Measurements from ENCODE around the gene CERS6. TPM values are rescaled to one million over a fixed set of nuclear protein-coding genes. Genes with fewer than 3 reads are reported as not detected.

Gene CERS6
- total RNA-seq, 4 donors from 2014 or later: 17.6 to 31.1 (median 24.1) TPM

DNA sequence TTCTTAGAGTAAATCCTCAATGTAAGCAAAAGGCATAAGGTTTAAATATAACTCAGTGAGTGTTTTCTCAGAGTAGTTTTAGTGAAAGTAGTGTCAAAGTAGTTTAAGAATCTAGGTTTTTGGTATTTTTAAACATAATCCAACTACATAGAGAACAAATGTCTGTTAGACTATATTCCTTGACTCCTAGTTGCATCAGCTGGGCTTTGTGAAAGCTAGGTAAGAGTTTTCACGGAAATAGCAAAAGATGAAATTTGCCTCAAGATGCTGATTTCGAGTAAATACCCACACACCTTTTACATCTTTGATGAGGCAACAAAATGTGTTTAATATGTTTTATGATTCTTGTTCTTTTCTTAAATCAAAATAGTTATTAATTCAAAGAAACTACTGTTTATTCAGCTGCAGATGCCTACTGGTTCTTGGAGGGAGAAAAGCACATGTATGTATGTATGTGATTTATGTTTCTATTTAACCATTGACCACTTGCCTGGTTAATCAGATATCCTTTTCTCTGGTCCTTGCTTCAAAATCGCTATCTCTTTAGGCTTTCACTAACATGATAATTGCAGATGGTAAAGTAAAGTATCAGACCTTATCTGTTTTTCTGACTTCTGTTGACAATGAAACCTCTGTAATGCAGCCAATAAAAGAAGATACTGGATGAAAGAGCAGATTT, 229.0 kb downstream of the CERS6 start:
- WGBS, 2 donors: 81 to 91% methylated on average over 3 of the region's 3 CpGs
- DNase-seq: no peak
- intact Hi-C loops (cut with DNase I): loop anchor here (10.0 kb wide), 1 partner anchor 340 kb away; no protein-coding TSS in a partner anchor
- Histone ChIP-seq H3K27me3 (no peaks in the 10 kb centered on the region), H3K4me1 (no peaks in the 10 kb centered on the region), H3K27ac (no peak overlapping the region), H3K4me3 (no peak overlapping the region), H3K9me3 (no peaks in the 10 kb centered on the region), H3K36me3 (no peaks in the 10 kb centered on the region)
- TF ChIP-seq, protein P1, sequence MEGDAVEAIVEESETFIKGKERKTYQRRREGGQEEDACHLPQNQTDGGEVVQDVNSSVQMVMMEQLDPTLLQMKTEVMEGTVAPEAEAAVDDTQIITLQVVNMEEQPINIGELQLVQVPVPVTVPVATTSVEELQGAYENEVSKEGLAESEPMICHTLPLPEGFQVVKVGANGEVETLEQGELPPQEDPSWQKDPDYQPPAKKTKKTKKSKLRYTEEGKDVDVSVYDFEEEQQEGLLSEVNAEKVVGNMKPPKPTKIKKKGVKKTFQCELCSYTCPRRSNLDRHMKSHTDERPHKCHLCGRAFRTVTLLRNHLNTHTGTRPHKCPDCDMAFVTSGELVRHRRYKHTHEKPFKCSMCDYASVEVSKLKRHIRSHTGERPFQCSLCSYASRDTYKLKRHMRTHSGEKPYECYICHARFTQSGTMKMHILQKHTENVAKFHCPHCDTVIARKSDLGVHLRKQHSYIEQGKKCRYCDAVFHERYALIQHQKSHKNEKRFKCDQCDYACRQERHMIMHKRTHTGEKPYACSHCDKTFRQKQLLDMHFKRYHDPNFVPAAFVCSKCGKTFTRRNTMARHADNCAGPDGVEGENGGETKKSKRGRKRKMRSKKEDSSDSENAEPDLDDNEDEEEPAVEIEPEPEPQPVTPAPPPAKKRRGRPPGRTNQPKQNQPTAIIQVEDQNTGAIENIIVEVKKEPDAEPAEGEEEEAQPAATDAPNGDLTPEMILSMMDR (IDR thresholded peaks at IDR 0.05): no peak
- no peak for TF ChIP-seq POLR2A (IDR thresholded peaks at IDR 0.05)

DNA sequence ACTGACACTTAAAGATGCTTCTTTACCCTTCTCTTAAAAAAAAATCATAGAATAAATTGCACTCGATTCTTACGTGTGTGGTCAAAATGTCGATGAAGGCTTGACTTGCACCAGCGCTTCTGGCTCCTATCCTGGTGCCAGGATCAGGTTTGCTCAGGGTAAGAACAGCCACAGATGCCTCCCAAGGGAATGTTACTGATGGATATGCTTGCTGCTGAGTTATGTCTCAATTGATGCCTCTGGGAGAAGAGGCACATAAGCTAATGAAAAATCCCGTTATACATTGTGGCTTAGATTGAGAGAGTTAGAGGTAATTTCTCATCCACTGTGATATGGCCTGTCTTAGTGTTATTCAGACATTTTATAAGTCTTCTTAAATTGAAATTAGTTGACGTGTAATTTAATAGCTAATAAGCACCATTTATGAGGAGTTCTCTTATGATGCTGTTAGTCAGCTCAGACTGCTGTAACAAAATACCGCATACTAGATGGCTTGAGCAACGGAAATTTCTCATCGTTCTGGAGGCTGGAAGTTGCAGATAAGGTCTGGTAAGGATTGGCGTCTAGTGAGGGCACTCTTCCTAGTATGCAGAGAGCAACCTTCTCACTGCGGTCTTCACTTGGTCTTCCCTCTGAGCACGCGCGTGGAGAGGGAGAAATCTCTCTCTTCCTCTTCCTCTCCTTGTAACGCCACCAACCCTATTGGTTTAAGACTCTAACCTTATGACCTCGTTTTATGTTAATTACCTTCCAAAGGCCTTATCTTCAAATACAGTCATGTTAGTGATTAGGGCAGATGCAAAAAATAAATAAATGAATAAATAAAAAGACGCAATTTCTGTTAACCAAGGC, 229.8 kb downstream of the CERS6 start:
- intact Hi-C loops (cut with DNase I): loop anchor here (10.0 kb wide), 1 partner anchor 341 kb away; no protein-coding TSS in a partner anchor
- no peak overlapping the region for H3K4me3 ChIP-seq
- no peak for DNase-seq
- TF ChIP-seq, protein P1 (IDR thresholded peaks at IDR 0.05): no peak
- TF ChIP-seq POLR2A (IDR thresholded peaks at IDR 0.05): no peak
- 88% methylated on average over 17 of the region's 17 CpGs for WGBS, 2 donors
- no peaks in the 10 kb centered on the region for H3K4me1 ChIP-seq
- no peaks in the 10 kb centered on the region for H3K27me3 ChIP-seq
- no peaks in the 10 kb centered on the region for H3K36me3 ChIP-seq
- no peaks in the 10 kb centered on the region for H3K9me3 ChIP-seq
- no peak overlapping the region for H3K27ac ChIP-seq

DNA sequence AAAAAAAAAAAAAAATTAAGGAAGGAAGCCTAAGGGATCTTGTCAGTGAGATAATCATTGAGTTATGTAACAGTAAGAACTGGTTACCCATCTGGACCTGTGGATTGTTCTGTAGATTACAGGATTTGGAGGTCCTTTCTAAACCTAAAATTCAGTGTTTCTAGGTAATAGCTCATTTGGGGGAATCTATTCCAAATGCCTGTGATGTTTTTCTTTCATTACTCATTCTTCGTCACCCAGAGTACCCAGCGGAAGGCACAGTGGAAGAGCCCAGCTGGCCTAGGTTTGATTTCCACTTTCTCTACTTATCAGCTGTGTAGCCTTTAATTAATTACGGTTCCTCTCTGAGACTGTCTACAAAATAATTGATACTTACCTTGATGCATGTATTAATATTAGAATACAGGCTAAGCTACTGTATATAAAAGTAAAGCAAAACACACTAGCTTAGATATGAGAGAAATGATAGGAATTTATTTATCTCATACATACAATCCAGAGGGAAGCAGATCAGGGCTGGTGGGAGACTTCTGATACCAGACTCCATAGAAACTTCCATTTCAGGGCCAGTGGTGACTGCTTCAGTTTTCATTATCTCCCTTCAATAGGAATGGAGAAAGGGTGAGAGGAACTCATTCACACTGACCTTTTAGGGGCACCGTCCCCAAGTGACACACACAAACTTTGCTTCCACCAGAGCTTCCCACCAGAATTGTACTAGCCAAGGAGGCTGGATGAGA, 230.6 kb downstream of the CERS6 start:
- Histone ChIP-seq H3K4me1 (no peaks in the 10 kb centered on the region), H3K9me3 (no peaks in the 10 kb centered on the region), H3K36me3 (no peaks in the 10 kb centered on the region), H3K4me3 (no peak overlapping the region), H3K27ac (no peak overlapping the region), H3K27me3 (no peaks in the 10 kb centered on the region)
- no peak for DNase-seq
- TF ChIP-seq, protein P1 (IDR thresholded peaks at IDR 0.05): no peak
- no peak for TF ChIP-seq POLR2A (IDR thresholded peaks at IDR 0.05)
- 91 to 96% methylated on average over 4 of the region's 4 CpGs for WGBS, 2 donors
- intact Hi-C loops (cut with DNase I): loop anchor here (10.0 kb wide), 1 partner anchor 342 kb away; no protein-coding TSS in a partner anchor

DNA sequence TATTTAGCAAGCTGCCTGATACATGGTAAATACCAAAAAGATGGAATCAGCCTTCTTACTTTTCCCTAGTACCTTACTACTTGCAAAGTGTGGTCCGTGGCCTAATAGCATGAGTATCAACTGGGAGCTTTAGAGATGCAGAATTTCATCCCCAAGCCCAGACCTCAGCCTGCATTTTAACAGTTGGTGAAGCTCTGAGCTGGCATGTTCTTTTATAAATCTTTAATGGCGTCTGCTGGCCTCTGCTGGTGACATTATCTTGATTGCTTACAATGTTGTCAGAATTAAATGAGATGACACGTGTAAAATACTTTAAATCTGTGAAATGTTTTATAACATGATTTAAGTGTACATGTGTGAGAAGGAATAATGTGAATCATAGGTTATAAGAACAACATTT, 231.2 kb downstream of the CERS6 start:
- DNase-seq: no peak
- H3K36me3 ChIP-seq: no peaks in the 10 kb centered on the region
- intact Hi-C loops (cut with DNase I): loop anchor here (10.0 kb wide), 1 partner anchor 343 kb away; no protein-coding TSS in a partner anchor
- H3K4me1 ChIP-seq: no peaks in the 10 kb centered on the region
- H3K27me3 ChIP-seq: no peaks in the 10 kb centered on the region
- H3K27ac ChIP-seq: no peak overlapping the region
- H3K4me3 ChIP-seq: no peak overlapping the region
- 70 to 73% methylated on average over 3 of the region's 3 CpGs for WGBS, 2 donors
- H3K9me3 ChIP-seq: no peaks in the 10 kb centered on the region
- TF ChIP-seq POLR2A (IDR thresholded peaks at IDR 0.05): no peak
- TF ChIP-seq, protein P1 (IDR thresholded peaks at IDR 0.05): peak in 5 of 6 experiments; percentile 12 to 41 (median 24)

Measured in esophagus squamous epithelium (tissue), 5 donors.